GM12892 (cell line): ENCODE data around the gene ARHGAP24.

Source experiments
- POLR2AphosphoS5 ChIP-seq: IDR thresholded peaks from 2 replicates; pipeline ENCODE4 v1.6.1; 2011; ENCODE audit warnings: low read depth, low read length, control low read depth
- TAF1 ChIP-seq: IDR thresholded peaks from 2 replicates; pipeline ENCODE4 v1.6.1; 2011; ENCODE audit warnings: low read depth, mild to moderate bottlenecking, control low read depth, low read length, borderline replicate concordance

- no peak for TF ChIP-seq TAF1
- TF ChIP-seq POLR2AphosphoS5: no peak
Observed at GRCh38 chr4:85961887-85962286, 486.9 kb downstream of the ARHGAP24 start.
